Activated CD4-positive, alpha-beta T cell treated with anti-CD3 and anti-CD28 coated beads, Interleukin-2, amount 50 U/mL, for 4 hours (primary cell): Measurements from ENCODE around the gene DDX24.

Source experiments
- DNase-seq, 2 experiments: peaks; one replicate each; pipeline ENCODE4 v3.0.0-alpha.2; 2020

DDX24 gene

DNA sequence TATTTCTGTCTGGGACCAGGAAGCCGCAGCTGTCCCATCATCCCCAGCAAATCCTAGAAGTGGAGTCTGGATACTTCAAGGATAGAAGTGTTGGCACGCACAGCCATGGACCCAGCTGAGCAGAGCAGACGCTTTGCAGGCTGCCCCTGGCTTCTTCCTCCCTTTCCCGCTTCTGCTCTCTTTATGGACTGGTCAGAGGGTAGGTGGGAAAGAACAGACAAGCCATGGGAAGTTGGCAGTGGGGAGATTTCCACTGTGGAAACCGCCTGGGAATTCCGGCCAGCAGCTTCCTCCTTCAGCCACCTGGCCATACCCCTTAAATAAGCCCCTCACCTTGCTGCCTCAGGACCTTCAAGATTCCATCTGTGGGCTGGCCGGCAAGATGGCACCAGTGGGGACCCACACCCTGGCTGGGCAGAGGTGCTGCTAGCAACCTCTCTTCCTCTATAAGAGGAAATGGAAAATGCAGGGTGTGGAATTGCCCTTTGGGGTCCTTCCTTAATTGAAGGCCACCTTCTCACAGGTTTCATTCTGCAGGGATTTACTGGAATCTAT is 34.2 kb downstream of the DDX24 start:
- no peak for DNase-seq

DNA sequence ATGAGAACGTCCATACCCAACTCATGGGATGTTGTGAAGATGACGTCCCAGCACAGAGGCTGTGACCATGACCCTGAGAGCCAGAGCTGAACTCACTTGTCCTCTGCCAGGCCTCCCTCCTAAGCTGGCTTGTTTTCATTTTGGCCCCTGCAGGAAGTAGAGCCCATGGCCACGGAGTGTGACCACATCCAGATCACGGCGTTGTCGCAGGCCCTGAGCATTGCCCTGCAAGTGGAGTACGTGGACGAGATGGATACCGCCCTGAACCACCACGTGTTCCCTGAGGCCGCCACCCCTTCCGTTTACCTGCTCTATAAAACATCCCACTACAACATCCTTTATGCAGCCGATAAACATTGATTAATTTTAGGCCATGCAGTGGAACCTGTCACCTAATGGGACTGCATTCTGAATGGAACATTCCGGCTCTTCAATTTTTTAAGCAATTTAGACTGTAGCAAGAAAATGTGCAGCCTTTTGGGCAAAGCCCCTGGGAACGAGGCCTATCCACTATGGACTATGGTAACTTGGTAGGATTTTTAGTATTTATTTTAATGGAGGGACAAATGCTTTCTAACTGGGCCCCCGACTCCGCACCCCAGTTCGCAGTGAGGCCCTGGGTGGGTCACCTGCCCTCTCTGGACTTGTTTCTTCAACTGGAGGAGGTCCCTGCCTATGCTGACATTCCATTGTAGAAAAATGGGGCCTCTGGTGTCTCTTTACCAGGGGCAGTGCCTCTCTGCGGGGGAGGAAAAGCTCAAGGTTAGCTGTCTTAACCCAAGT is 35.2 kb downstream of the DDX24 start:
- DNase-seq: no peak

DNA sequence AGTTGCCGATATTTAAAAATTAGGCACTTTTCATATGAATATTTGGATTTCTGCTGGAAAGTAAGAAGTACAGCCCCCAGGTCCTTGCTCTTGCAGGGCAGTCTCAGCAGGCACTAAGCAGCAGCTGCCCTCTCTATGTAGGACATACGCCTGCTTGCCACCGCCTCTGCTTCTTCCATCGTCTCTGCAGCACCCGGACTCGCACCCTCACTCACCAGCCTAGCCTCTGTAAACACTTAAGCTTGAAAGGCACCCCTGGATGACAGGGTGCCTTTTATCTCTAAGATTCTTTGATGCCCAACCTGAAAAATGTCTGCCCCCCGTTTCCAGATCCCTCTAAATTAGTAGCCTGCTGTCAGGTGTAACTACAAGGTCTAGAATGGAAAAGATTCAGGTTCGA is 35.9 kb downstream of the DDX24 start:
- no peak for DNase-seq

DNA sequence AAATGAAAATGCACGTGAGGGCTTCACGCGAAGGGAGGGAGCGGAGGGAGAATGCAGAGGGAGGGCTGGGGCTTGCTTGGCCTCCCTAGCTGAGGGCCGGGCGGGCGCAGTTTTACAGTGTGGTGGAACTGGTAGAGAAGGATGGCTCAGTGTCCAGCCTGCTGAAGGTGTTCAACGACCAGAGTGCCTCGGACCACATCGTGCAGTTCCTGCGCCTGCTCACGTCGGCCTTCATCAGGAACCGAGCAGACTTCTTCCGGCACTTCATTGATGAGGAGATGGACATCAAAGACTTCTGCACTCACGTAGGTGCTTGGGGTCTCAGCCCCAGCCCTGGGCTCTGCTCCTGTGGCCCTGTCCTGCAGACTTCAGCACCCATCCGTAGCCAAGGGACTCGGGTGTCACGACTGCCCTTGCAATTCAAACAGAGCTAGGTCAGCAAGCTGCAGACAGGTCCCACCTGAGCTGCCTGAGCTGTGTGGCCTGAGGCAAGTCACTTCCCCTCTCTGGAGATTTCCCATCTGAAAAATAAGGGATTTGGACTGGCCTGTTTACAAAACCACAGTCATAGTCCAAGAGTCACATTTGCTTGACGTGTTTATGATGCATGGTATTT is 36.4 kb downstream of the DDX24 start:
- no peak for DNase-seq

DNA sequence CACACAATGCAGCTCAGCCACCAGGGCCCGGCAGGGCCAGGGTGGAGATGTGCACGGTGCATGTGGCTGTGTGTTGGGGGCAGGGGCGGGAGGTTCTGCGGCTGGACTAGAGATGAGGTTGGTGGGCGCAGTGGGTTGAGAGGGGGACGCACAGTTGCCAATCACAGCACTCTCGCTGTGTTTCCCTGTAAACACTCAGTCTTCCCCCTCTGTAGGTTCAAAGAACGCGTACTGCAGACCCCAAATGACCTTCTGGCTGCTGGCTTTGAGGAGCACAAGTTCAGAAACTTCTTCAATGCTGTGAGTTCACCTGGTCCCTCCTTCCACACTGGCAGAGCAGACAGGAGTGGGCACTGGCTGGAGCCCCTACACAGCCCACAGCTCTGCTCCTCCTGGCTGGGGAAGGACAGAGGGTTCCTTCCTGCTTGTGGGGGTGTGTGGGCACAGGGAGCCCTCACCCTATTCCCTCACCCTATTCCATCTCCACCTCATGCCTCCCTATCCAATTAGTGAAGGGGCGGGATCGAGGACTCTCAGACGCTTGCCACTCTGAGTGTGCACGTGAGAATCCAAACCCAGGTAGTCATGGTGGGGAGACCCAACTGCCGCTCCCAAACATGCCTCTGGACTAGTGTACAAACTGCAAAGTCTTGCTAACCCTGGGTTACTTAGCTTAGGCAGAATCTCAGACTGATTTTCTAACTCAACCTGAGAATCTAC is 37.1 kb downstream of the DDX24 start:
- no peak for DNase-seq

DNA sequence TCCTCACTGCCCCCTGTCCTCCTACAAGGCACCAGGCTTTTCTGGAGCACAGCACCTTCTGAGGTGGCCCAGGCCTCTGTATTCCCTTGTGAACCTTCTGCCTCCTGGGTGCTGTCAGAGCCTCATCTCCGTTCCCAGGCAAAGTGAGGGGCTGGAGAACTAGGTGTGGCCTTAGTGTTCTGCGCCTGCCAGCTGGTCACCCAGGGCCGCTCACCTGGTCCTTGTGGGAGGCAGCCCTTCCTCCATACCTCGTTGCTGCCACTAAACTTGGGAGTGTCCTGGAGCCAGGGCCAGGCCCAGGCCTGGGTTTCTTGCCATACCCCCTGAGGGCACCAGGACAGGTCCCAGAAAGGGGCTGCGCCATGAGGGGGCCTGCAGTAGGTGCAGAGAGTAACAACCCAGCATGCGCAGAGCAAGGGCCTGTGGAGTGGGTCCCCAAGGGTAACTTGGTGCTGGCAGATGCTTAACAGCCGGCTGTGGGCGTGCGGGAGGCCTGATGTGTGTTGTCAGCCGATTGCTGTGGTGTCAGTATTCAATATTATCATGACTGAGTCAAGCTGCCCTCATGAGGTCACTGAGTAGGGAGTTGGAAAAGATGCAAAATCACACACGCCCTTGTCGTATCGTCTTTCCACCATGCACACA is 37.8 kb downstream of the DDX24 start:
- DNase-seq: no peak

DNA sequence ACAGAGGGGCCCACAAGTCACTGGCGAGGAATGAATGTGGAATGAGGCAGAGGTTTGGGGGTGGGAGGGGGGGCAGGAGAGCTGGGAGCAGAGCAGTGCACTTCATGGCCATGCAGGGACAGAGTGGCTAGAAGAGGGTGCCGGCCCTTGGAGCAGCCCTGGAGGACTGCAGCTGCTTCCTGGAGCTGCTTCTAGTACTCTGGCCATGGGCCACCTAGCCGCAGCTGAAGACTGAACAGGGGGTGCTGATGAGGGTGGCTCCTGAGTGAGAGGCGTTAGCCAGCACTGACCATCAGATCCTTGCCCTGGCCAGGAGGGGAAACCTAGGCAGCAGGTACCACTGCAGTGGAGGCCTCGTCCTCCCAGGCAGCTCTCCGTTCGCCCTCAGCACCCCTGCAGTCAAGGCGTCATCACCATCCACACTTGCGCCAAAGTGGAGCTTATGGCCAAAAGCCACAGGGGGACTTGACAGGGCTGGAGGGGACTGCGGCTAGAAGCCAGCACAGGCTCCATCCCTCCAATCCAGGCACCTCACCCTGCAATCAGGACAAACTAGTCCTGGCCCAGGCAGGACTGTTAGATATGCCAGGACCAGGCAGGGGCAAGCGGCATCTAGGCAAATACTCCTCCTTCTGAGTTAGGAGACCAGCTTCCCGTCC is 38.4 kb downstream of the DDX24 start:
- DNase-seq: no peak

DNA sequence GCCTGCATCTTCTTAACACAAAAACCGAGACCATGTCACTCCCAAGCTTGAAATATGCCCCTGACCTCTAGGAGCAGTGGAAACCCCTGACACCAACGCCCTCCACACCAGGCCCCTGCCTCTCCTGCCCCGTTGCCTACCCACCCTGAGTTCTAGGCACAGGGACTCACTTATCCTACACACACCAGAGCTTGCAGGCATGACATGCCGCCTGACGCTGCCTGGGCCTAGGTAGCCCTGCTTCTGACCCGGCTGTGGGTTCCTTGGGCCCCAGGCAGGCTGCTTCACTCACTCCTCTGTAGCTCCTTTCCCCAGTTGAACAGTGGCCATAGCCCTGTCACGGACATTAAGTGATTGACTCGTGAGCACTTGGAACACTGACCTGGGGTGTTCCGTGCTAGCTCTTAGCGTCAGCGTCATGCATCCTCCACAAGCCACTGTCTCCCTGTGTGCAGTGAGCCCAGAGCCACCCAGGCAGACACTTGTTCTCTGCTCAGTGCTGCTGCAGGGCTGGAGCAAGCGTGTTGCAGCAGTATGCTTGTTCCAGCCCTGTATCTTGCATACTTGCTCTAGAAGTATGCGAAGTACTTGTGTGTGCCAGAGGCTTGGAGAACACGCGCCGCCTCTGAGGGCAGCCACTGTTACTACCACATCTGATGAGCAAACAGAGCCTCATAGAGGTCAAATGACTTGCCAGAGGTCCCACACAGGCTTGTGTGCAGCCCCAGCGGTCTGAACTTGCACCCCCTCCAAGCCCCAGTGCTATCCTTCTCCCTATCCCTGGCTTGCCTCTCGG is 39.3 kb downstream of the DDX24 start:
- no peak for DNase-seq

DNA sequence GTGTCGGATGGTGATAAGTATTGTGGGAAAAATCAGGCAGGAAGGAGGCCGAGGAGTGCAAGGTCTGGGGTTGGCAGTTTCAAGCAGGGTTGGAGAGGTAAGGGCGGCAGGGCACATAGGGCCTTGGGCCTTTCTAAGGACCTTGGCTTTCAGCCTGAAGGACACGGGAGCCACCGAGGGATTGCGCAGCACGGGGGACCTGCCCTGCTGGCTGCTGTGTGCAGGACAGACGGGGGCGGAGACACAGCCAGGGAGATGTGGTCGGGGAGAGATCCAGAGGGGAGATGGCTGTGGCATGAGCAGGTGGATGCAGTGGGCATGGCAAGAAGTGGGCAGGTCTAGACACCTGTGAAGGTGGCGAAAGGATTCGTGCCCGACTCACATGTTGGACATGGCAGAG is 40.2 kb downstream of the DDX24 start:
- DNase-seq: no peak

DNA sequence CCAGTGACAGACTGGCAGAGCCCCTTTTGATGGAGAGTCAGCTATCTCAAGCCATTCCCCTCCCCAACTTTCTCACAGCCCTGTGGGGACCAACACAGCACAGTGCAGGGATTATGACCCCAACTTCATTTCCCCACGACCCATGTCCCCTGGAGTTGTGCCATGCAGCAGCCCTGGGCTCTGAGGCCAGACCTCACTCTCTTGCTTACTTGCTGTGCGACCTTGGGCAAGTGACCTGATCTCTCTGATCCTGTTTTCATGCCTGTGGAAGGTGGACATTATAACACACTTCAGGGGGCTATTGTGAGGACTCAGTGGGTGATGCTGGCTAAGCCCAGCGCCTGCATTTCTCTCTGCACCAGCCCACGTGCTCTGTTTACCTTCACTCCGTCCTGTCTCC is 40.8 kb downstream of the DDX24 start:
- DNase-seq: no peak

DNA sequence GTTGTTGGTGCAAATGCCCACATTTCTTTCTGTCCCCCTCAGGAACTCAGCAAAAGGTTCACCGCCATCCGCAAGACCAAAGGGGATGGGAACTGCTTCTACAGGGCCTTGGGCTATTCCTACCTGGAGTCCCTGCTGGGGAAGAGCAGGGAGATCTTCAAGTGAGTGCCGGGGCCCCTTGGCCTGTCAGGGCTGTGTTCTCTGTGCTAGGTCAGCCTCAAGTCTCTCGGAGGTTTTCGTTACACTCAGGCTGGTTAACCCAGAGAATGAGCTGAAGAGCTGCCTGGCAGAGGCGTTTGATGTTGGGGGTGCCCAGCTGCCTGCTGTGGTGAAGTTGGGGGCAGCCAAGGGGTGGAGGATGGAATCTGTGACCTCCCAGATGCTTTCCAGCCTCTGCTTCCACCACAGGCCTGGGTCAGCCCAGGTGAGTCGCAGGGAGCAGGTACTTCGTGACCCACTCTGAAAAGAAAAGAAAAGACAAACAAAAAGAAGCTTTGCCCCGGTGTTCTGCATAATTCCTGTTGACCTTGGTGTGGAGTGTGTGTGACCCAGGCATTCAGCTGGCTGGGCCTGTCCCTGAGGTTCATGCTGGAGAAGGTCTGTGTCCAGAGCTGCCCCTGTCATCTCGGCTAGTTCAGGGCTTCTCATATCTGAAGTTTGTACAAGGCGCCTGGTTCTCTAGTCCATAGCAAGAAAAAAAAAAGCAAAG is 41.9 kb downstream of the DDX24 start:
- no peak for DNase-seq

DNA sequence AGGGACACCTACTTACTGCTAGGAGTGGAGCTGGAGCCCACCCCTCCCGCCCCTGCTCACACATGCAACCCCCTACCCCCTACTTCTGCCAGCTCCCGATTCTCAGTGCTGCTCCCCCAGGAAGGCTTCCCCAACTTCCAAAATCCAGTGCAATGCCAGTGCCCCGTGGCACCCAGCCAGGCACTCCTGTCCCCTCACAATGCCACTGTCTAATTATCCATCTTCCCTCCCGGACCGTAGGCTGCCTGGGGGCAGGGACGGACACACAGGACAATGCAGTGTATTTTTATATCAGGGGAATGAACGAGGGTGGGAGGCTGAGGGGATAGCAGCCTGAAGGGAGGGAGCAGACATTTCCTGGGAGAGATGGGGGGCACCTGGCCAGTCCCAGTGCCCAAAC is 42.5 kb downstream of the DDX24 start:
- DNase-seq: no peak

DNA sequence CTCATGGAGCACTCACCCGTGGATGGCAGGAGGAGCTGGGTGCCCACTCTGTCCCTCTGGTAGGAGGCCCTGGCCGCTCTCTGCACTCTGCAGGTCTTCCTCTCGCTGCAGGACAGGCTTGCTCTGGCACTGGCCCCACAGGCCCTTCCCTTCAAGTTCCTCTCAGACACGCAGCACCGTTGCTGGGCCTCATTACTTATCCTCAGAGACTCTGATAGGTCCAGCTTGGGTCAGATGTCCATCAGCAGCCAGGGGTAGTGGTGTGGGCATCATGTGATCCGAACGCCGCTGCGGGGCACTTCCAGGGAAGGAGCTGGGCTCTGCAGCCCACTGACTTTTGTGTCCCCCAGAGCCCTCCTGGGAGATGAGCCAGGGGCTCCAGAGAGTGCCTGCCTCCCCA is 43.0 kb downstream of the DDX24 start:
- no peak for DNase-seq

DNA sequence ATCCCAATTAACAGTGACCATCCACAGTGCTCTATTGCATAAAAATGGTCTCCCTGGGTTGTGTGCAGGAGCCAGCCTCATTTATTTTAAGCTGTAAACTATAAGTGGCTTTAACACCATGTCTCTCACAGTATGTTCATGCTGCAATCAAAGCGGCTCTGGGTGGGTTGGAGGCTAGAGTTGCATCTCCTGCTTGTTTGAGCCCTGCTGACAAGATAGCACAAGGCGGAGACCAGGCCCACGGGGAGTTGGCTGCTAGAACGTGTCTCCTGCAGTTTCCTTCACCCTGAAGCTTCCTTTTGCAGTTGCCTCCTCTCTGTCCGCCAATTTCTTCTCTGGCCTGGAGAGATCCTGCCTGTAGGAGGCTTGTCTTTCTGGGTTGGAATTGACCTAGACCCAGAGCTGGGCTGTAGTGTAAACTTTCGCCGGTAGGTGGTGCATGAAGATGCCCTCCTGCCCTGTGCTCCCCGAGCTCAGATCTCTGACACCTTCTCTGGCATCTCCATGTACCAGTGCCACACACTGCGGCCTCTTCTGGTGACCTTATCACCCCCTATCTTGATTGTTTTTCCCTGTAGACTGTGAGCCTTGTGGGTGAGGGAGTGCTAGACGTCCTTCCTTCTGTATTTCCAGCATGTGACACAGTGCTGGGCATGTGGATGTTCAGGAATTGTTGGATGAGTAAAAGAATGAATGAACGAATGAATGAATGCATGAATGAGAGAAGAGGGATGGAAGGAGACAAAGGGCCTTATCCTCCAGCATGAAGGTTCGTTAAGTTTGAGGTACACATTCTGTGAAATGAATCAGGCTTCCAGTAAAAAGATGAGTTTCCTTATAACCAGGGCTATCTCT is 44.5 kb downstream of the DDX24 start:
- peak; percentile 69 for DNase-seq

DNA sequence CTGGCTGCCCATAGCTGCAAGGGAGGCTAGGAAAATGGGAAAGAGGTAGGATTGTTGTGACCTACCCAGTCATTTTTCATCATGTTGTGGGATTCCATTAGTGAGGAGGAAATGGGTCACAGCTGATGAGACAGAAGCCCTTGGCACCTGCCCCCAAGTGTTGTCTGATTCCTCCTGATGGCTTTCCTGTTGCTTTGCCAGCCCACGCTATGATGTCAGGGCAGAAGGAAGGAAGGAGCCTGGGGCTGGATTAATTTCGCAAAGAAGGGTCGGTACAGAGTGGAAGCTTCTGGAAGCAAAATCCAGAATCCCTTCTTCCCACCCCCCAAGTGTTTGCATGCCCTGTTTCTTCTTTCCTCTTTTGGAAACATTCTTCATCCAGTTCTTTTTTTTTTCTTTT is 46.1 kb downstream of the DDX24 start:
- no peak for DNase-seq

DNA sequence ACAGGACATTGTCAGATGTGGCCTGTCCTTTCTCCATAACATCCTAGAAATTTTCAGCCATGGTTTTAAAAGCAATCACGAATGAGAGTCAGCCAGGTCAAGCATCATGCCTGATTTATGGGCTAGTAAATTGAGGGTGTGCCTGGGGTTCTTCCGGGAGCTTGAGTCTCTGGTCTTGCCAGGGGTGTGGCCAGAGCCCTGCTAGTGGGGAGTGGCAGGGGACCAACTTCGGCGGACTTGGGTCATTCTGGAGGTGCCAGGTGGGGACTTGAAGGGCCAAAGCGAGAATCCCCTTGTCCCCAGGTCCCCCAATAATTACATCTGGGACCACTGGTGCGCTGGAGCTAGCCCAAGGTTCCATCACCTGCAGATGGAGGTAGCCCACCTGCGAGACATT is 49.1 kb downstream of the DDX24 start:
- DNase-seq: no peak

DNA sequence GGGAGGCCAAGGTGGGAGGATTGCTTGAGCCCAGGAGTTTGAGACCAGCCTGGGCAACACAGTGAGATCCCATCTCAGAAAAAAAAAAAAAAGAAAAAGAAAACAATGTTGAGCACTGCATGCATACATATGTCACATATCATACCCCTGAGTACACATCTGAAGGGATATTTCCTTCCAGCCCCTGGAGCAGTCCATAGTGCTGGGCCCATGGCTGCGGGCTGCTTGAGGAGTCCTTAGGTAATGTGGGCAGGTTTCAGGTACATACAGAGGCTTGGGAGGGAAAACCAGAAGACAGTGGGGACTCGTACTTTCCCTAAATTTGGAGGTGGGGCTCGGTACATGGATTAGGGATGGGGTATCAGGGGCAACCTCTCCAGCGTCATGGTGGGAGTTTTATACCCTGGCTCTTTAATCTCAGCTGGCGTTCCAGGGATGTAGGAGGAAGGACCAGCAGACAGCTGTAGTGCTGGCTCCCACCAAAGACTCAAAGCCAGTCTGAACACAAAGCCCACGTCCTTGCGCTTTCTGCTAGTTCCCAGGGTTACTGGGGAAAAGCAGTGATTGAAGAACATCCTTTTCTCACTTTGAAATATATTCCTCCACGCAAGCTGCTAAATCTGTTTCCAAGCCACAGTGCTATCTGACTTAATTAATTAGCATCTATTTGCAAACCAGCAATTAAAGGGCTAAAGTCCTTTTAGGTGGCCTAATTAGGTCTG is 49.7 kb downstream of the DDX24 start:
- DNase-seq: no peak

DNA sequence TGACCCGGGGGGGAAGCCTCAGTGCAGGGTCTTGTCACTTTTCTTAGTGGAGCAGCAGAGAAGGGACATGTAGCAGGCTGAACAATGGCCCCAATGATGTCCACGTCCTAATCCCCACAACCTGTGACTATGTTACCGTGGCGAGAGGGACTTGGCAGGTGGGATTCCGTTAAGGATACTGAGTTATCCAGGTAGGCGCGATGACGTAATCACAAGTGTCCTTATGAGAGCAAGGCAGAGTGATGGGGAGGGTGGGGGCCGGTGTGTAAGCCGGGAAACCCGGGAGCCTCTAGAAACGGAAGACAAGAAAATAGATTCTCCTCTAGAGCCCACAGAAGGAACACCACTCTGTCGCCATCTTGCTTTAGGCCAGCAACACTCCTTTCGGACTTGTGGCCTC is 50.4 kb downstream of the DDX24 start:
- no peak for DNase-seq

DNA sequence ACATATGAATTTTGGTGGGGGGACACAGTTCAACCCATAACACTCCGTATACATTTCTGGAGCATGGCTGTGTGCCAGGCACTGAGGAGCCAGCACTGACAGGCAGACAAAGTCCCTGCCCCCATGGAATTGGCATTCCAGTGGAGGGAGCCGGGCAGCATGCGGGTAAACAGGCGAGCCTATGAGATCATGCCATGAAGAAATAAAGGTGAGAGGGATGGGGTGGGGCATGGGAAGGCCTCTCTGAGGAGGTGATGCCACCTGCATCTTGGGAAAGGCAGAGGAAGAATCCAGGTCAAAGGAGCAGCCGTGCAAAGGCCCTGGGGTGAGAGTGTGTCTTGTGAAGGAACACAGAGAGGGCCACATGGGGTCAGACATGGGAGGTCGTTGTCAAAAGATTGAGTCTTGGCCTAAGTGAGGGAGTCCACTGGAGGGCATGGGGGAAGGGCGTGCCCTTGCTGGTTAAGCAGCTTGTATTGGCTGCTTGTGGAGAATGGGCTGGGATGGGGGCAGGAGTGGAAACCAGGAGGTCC is 51.3 kb downstream of the DDX24 start:
- DNase-seq: no peak
